Liver (tissue), 9 donors: ENCODE measurements around the gene TRUB2. TPM values are rescaled to one million over a fixed set of nuclear protein-coding genes. Genes with fewer than 3 reads are reported as not detected.

Experiments
- DNase-seq: peaks from one replicate; pipeline ENCODE4 v3.0.0-alpha.2; 2017; ENCODE audit warnings: low spot score
- H3K27ac ChIP-seq, 2 donors: one replicate each; pipeline ENCODE4 v1.7.0; 2013; ENCODE audit warnings: inconsistent platforms in 2 of 2, low read length in 2 of 2, control low read depth in 1 of 2, low read depth in 1 of 2, mild to moderate bottlenecking in 1 of 2
- H3K27me3 ChIP-seq, 4 donors: one replicate each; pipeline versions ENCODE4 v1.6.1 to v1.7.0; 2013; ENCODE audit warnings: low read length in 3 of 4, inconsistent platforms in 1 of 4, mild to moderate bottlenecking in 1 of 4, moderate library complexity in 1 of 4; ENCODE audit not compliant: control insufficient read depth in 4 of 4, insufficient read depth in 4 of 4
- H3K36me3 ChIP-seq, 4 donors: one replicate each; pipeline versions ENCODE4 v1.6.1 to v1.7.0; 2013; ENCODE audit warnings: low read length in 3 of 4, mild to moderate bottlenecking in 3 of 4, low read depth in 1 of 4, moderate library complexity in 1 of 4; ENCODE audit not compliant: control insufficient read depth in 4 of 4, insufficient read depth in 3 of 4
- H3K4me1 ChIP-seq, 4 donors: one replicate each; pipeline versions ENCODE4 v1.6.1 to v1.7.0; 2013; ENCODE audit warnings: low read length in 3 of 4, mild to moderate bottlenecking in 3 of 4, moderate library complexity in 1 of 4; ENCODE audit not compliant: control insufficient read depth in 4 of 4, insufficient read depth in 4 of 4
- H3K4me3 ChIP-seq, 3 donors: one replicate each; pipeline versions ENCODE4 v1.6.1 to v1.7.0; 2013; ENCODE audit warnings: low read length in 3 of 3, control low read depth in 1 of 3, low read depth in 1 of 3, mild to moderate bottlenecking in 1 of 3
- H3K9ac ChIP-seq, 2 donors: one replicate each; pipeline ENCODE4 v1.7.0; 2013; ENCODE audit warnings: low read length in 2 of 2, mild to moderate bottlenecking in 2 of 2, moderate library complexity in 2 of 2, control low read depth in 1 of 2, low read depth in 1 of 2
- H3K9me3 ChIP-seq, 4 donors: one replicate each; pipeline versions ENCODE4 v1.6.1 to v1.7.0; 2013; ENCODE audit warnings: low read length in 3 of 4; ENCODE audit not compliant: control insufficient read depth in 4 of 4
- ATF3 ChIP-seq: IDR thresholded peaks from 2 replicates; pipeline ENCODE4 v1.6.1; 2016; ENCODE audit warnings: antibody characterized with exemption
- EGR1 ChIP-seq, 2 donors: IDR thresholded peaks; 2 replicates each; pipeline ENCODE4 v1.6.1; 2016 to 2018; ENCODE audit warnings: antibody characterized with exemption in 2 of 2, low read depth in 2 of 2
- FOXA1 ChIP-seq: IDR thresholded peaks from 2 replicates; pipeline ENCODE4 v1.6.1; 2016; ENCODE audit warnings: antibody characterized with exemption
- FOXA2 ChIP-seq: IDR thresholded peaks from 2 replicates; pipeline ENCODE4 v1.6.1; 2016; ENCODE audit warnings: antibody characterized with exemption
- GABPA ChIP-seq, 2 donors: IDR thresholded peaks in 1 of 2; conservative IDR thresholded peaks in 1 of 2; 2 replicates each; pipeline ENCODE4 v1.6.1; 2016; ENCODE audit warnings: antibody characterized with exemption in 2 of 2, mild to moderate bottlenecking in 1 of 2, moderate library complexity in 1 of 2
- HNF4A ChIP-seq, 2 donors: conservative IDR thresholded peaks; 2 replicates each; pipeline ENCODE4 v1.6.1; 2016; ENCODE audit warnings: antibody characterized with exemption in 2 of 2, mild to moderate bottlenecking in 2 of 2
- HNF4G ChIP-seq: IDR thresholded peaks from 2 replicates; pipeline ENCODE4 v1.6.1; 2016; ENCODE audit warnings: antibody characterized with exemption
- JUND ChIP-seq, 2 donors: IDR thresholded peaks; 2 replicates each; pipeline ENCODE4 v1.6.1; 2016; ENCODE audit warnings: antibody characterized with exemption in 2 of 2
- MAX ChIP-seq: IDR thresholded peaks from 2 replicates; pipeline ENCODE4 v1.6.1; 2016; ENCODE audit warnings: antibody characterized with exemption
- NR2F2 ChIP-seq: IDR thresholded peaks from 2 replicates; pipeline ENCODE4 v1.6.1; 2016; ENCODE audit warnings: antibody characterized with exemption
- RAD21 ChIP-seq, 2 donors: IDR thresholded peaks; 2 replicates each; pipeline ENCODE4 v1.6.1; 2016; ENCODE audit warnings: antibody characterized with exemption in 2 of 2, mild to moderate bottlenecking in 2 of 2
- RXRA ChIP-seq, 2 donors: IDR thresholded peaks; 2 replicates each; pipeline ENCODE4 v1.6.1; 2017 to 2018; ENCODE audit warnings: antibody characterized with exemption in 2 of 2, mild to moderate bottlenecking in 1 of 2
- SP1 ChIP-seq: IDR thresholded peaks from 2 replicates; pipeline ENCODE4 v1.6.1; 2018; ENCODE audit warnings: antibody characterized with exemption, mild to moderate bottlenecking
- TAF1 ChIP-seq: conservative IDR thresholded peaks from 2 replicates; pipeline ENCODE4 v1.6.1; 2016; ENCODE audit warnings: antibody characterized with exemption, mild to moderate bottlenecking
- YY1 ChIP-seq: IDR thresholded peaks from 2 replicates; pipeline ENCODE4 v1.6.1; 2016; ENCODE audit warnings: antibody characterized with exemption, mild to moderate bottlenecking
- WGBS: extraction: QIAGEN DNeasy Blood & Tissue Kit; methylation state at CpG from one replicate; pipeline ENCODE4 v1.1.7; 2013; 5-methylcytosine and 5-hydroxymethylcytosine counted together
- polyA plus RNA-seq, 2 donors: library from polyadenylated mRNA; stranded (reverse) in 1 of 2; unstranded in 1 of 2; fragments of 200-250 nt in 1 of 2; fragments of >200 nt in 1 of 2; fragmentation: Nextera tagmentation in 1 of 2; extraction: Ambion mirVana in 1 of 2; gene quantifications; one replicate each; pipeline versions ENCODE4 v1.2.1 to v1.2.3, GENCODE V29; 2013 to 2015
- total RNA-seq, 2 donors: library from RNA; depleted of rRNA; stranded (reverse); fragments of >200 nt; gene quantifications; one replicate each; pipeline ENCODE4 v1.2.3, GENCODE V29; 2014
- TF ChIP-seq, protein P1 (sequence below): IDR thresholded peaks from 2 replicates; pipeline ENCODE4 v1.6.1; 2016; ENCODE audit warnings: antibody characterized with exemption
- TF ChIP-seq, protein P2 (sequence below): IDR thresholded peaks from 2 replicates; pipeline ENCODE4 v1.6.1; 2016; ENCODE audit warnings: antibody characterized with exemption, mild to moderate bottlenecking
- TF ChIP-seq, protein P3 (sequence below): fragments of 150-350 bp; IDR thresholded peaks from 2 replicates; pipeline ENCODE4 v1.5.1; 2017; ENCODE audit warnings: improper control_type of control experiment, low read depth, low read length; ENCODE audit not compliant: missing input control
- donor health status: healthy.
- donor health status: healthy.
- donor health status: healthy.
- donor health status: healthy.
- donor health status: healthy.

Gene TRUB2
- total RNA-seq (10 to 100 TPM; 12.7 to 13.3 TPM), polyA plus RNA-seq (10 to 100 TPM; 25.4 to 35.8 TPM)

- DNase-seq, result peak; percentile 91
- peak within 1 kb of the TSS; percentile 87 to 93 for H3K27ac ChIP-seq
- no peaks in the 10 kb centered on the region for H3K9me3 ChIP-seq
- no peaks in the 10 kb centered on the region for H3K27me3 ChIP-seq
- WGBS, result under 1% methylated on average over 83 of the region's 83 CpGs
- peaks cover 9 to 38% (median 31%) of the 10 kb centered on the region in 4 donors for H3K4me1 ChIP-seq
- TF ChIP-seq JUND (IDR thresholded peaks at IDR 0.05), result no peak
- peak; percentile 74 for TF ChIP-seq NR2F2
- TF ChIP-seq, protein P1, sequence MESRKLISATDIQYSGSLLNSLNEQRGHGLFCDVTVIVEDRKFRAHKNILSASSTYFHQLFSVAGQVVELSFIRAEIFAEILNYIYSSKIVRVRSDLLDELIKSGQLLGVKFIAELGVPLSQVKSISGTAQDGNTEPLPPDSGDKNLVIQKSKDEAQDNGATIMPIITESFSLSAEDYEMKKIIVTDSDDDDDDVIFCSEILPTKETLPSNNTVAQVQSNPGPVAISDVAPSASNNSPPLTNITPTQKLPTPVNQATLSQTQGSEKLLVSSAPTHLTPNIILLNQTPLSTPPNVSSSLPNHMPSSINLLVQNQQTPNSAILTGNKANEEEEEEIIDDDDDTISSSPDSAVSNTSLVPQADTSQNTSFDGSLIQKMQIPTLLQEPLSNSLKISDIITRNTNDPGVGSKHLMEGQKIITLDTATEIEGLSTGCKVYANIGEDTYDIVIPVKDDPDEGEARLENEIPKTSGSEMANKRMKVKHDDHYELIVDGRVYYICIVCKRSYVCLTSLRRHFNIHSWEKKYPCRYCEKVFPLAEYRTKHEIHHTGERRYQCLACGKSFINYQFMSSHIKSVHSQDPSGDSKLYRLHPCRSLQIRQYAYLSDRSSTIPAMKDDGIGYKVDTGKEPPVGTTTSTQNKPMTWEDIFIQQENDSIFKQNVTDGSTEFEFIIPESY, result peak; percentile 95
- peak; percentile 28 to 33 for TF ChIP-seq HNF4A (conservative IDR thresholded peaks at IDR 0.05)
- TF ChIP-seq FOXA2, result no peak
- TF ChIP-seq FOXA1, result peak; percentile 44
- TF ChIP-seq, protein P2, sequence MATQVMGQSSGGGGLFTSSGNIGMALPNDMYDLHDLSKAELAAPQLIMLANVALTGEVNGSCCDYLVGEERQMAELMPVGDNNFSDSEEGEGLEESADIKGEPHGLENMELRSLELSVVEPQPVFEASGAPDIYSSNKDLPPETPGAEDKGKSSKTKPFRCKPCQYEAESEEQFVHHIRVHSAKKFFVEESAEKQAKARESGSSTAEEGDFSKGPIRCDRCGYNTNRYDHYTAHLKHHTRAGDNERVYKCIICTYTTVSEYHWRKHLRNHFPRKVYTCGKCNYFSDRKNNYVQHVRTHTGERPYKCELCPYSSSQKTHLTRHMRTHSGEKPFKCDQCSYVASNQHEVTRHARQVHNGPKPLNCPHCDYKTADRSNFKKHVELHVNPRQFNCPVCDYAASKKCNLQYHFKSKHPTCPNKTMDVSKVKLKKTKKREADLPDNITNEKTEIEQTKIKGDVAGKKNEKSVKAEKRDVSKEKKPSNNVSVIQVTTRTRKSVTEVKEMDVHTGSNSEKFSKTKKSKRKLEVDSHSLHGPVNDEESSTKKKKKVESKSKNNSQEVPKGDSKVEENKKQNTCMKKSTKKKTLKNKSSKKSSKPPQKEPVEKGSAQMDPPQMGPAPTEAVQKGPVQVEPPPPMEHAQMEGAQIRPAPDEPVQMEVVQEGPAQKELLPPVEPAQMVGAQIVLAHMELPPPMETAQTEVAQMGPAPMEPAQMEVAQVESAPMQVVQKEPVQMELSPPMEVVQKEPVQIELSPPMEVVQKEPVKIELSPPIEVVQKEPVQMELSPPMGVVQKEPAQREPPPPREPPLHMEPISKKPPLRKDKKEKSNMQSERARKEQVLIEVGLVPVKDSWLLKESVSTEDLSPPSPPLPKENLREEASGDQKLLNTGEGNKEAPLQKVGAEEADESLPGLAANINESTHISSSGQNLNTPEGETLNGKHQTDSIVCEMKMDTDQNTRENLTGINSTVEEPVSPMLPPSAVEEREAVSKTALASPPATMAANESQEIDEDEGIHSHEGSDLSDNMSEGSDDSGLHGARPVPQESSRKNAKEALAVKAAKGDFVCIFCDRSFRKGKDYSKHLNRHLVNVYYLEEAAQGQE, result peak; percentile 69
- TF ChIP-seq RXRA (IDR thresholded peaks at IDR 0.05), result peak; percentile 42 to 69
- TF ChIP-seq EGR1 (IDR thresholded peaks at IDR 0.05; ENCODE audit: low read depth in 2 of 2), result peak; percentile 29 to 62
- TF ChIP-seq, protein P3, sequence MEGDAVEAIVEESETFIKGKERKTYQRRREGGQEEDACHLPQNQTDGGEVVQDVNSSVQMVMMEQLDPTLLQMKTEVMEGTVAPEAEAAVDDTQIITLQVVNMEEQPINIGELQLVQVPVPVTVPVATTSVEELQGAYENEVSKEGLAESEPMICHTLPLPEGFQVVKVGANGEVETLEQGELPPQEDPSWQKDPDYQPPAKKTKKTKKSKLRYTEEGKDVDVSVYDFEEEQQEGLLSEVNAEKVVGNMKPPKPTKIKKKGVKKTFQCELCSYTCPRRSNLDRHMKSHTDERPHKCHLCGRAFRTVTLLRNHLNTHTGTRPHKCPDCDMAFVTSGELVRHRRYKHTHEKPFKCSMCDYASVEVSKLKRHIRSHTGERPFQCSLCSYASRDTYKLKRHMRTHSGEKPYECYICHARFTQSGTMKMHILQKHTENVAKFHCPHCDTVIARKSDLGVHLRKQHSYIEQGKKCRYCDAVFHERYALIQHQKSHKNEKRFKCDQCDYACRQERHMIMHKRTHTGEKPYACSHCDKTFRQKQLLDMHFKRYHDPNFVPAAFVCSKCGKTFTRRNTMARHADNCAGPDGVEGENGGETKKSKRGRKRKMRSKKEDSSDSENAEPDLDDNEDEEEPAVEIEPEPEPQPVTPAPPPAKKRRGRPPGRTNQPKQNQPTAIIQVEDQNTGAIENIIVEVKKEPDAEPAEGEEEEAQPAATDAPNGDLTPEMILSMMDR, result no peak
- TF ChIP-seq SP1, result peak; percentile 64
- peak; percentile 66 for TF ChIP-seq ATF3
- TF ChIP-seq TAF1, result no peak
- peak; percentile 99 for TF ChIP-seq MAX
- TF ChIP-seq HNF4G, result no peak
- peak; percentile 19 to 24 for TF ChIP-seq RAD21 (IDR thresholded peaks at IDR 0.05)
- peak; percentile 97 to 99 for TF ChIP-seq GABPA (IDR thresholded peaks at IDR 0.05 in 1 of 2, conservative IDR thresholded peaks at IDR 0.05 in 1 of 2)
- peak; percentile 99 for TF ChIP-seq YY1
- H3K4me3 ChIP-seq, result peak within 1 kb of the TSS; percentile 69 to 89 (median 75)
- H3K36me3 ChIP-seq, result peaks cover 0 to 15% (median 2%) of the 10 kb centered on the region in 4 donors
- peak within 1 kb of the TSS; percentile 21 to 88 for H3K9ac ChIP-seq
Measured at GRCh38 chr9:128322404-128323211, at the start of gene TRUB2, which contains the start of gene COQ4. TRUB2 (minus strand) TSS chr9:128322447; CDS start chr9:128322408, 39 bp downstream. COQ4 (plus strand) TSS chr9:128322839; CDS start chr9:128322859, 20 bp downstream.
